ENCODE data around the gene MIEN1.
"Not testable (repeated sequence)": the region's sequence is repeated elsewhere in the genome, so short reads cannot be mapped to it uniquely, and the experiment has no call there.

Gene MIEN1

GRCh38 chr17:39754958-39755553 lies 24.7 kb upstream of the MIEN1 start:
- H3K4me1 ChIP-seq (ENCODE audit: insufficient read depth, low read length): peaks cover 8% of the 10 kb centered on the region
- H3K4me3 ChIP-seq (ENCODE audit: low read length): peak overlapping the region; percentile 68
- H3K27ac ChIP-seq (ENCODE audit: low read depth, low read length): no peak overlapping the region
- H3K9me3 ChIP-seq (ENCODE audit: insufficient read depth, low read depth, low read length): no peaks in the 10 kb centered on the region
- H3K36me3 ChIP-seq (ENCODE audit: insufficient read depth, low read length): no peaks in the 10 kb centered on the region
- 24% methylated on average over 21 of the region's 21 CpGs for WGBS
- H3K27me3 ChIP-seq (ENCODE audit: insufficient read depth, low read length): peaks cover 26% of the 10 kb centered on the region
- no peak overlapping the region for H3K9ac ChIP-seq (ENCODE audit: low read depth, low read length)

- H3K27ac ChIP-seq (ENCODE audit: low read depth, low read length): peak overlapping the region; percentile 32; the same call in 1 of the 2 replicates
- no peaks in the 10 kb centered on the region for H3K36me3 ChIP-seq (ENCODE audit: insufficient read depth, low read length)
- H3K9me3 ChIP-seq (ENCODE audit: insufficient read depth, low read depth, low read length): no peaks in the 10 kb centered on the region
- peaks cover 26% of the 10 kb centered on the region for H3K27me3 ChIP-seq (ENCODE audit: insufficient read depth, low read length)
- peak overlapping the region; percentile 68 for H3K4me3 ChIP-seq (ENCODE audit: low read length)
- H3K4me1 ChIP-seq (ENCODE audit: insufficient read depth, low read length): peaks cover 13% of the 10 kb centered on the region
- under 1% methylated on average over 91 of the region's 91 CpGs for WGBS
- H3K9ac ChIP-seq (ENCODE audit: low read depth, low read length): peak overlapping the region; percentile 87
These were observed 24.0 kb upstream of the MIEN1 start for GRCh38 chr17:39754161-39754957.

GRCh38 chr17:39753514-39754160 lies 23.3 kb upstream of the MIEN1 start:
- Histone ChIP-seq H3K4me1 (ENCODE audit: insufficient read depth, low read length) (peaks cover 13% of the 10 kb centered on the region), H3K36me3 (ENCODE audit: insufficient read depth, low read length) (no peaks in the 10 kb centered on the region)

GRCh38 chr17:39752241-39752881 lies 22.0 kb upstream of the MIEN1 start:
- H3K4me3 ChIP-seq (ENCODE audit: low read length): no peak overlapping the region
- WGBS: 68% methylated on average over 13 of the region's 13 CpGs
- no peak overlapping the region for H3K9ac ChIP-seq (ENCODE audit: low read depth, low read length)
- H3K4me1 ChIP-seq (ENCODE audit: insufficient read depth, low read length): peaks cover 13% of the 10 kb centered on the region
- H3K36me3 ChIP-seq (ENCODE audit: insufficient read depth, low read length): peaks cover under 1% of the 10 kb centered on the region; the same call in 1 of the 2 replicates
- no peak overlapping the region for H3K27ac ChIP-seq (ENCODE audit: low read depth, low read length)
- H3K27me3 ChIP-seq (ENCODE audit: insufficient read depth, low read length): peaks cover 20% of the 10 kb centered on the region
- H3K9me3 ChIP-seq (ENCODE audit: insufficient read depth, low read depth, low read length): no peaks in the 10 kb centered on the region

More at GRCh38 chr17:39753514-39754160, 23.3 kb upstream of the MIEN1 start:
- peak overlapping the region; percentile 87 for H3K9ac ChIP-seq (ENCODE audit: low read depth, low read length)
- WGBS: 11% methylated on average over 55 of the region's 55 CpGs
- H3K9me3 ChIP-seq (ENCODE audit: insufficient read depth, low read depth, low read length): no peaks in the 10 kb centered on the region
- peak overlapping the region; percentile 68 for H3K4me3 ChIP-seq (ENCODE audit: low read length)
- peak overlapping the region; percentile 32; the same call in 1 of the 2 replicates for H3K27ac ChIP-seq (ENCODE audit: low read depth, low read length)
- peaks cover 26% of the 10 kb centered on the region for H3K27me3 ChIP-seq (ENCODE audit: insufficient read depth, low read length)

GRCh38 chr17:39751637-39752036 lies 21.3 kb upstream of the MIEN1 start:
- WGBS: 87% methylated on average over 10 of the region's 10 CpGs

GRCh38 chr17:39751016-39751543 lies 20.7 kb upstream of the MIEN1 start:
- H3K9me3 ChIP-seq (ENCODE audit: insufficient read depth, low read depth, low read length): no peaks in the 10 kb centered on the region
- 84% methylated on average over 5 of the region's 5 CpGs for WGBS
- H3K4me3 ChIP-seq (ENCODE audit: low read length): no peak overlapping the region
- no peak overlapping the region for H3K9ac ChIP-seq (ENCODE audit: low read depth, low read length)
- H3K27ac ChIP-seq (ENCODE audit: low read depth, low read length): no peak overlapping the region
- peaks cover 11% of the 10 kb centered on the region for H3K27me3 ChIP-seq (ENCODE audit: insufficient read depth, low read length)
- peaks cover 10% of the 10 kb centered on the region for H3K36me3 ChIP-seq (ENCODE audit: insufficient read depth, low read length)
- peaks cover 13% of the 10 kb centered on the region for H3K4me1 ChIP-seq (ENCODE audit: insufficient read depth, low read length)

More at GRCh38 chr17:39751637-39752036, 21.3 kb upstream of the MIEN1 start:
- Histone ChIP-seq H3K4me1 (ENCODE audit: insufficient read depth, low read length) (peaks cover 13% of the 10 kb centered on the region), H3K27ac (ENCODE audit: low read depth, low read length) (no peak overlapping the region), H3K4me3 (ENCODE audit: low read length) (no peak overlapping the region), H3K9me3 (ENCODE audit: insufficient read depth, low read depth, low read length) (no peaks in the 10 kb centered on the region), H3K27me3 (ENCODE audit: insufficient read depth, low read length) (peaks cover 12% of the 10 kb centered on the region), H3K9ac (ENCODE audit: low read depth, low read length) (no peak overlapping the region), H3K36me3 (ENCODE audit: insufficient read depth, low read length) (peaks cover 5% of the 10 kb centered on the region; the same call in 1 of the 2 replicates)

- Histone ChIP-seq H3K27ac (ENCODE audit: low read depth, low read length) (no peak overlapping the region), H3K27me3 (ENCODE audit: insufficient read depth, low read length) (peaks cover 9% of the 10 kb centered on the region), H3K4me3 (ENCODE audit: low read length) (no peak overlapping the region), H3K9ac (ENCODE audit: low read depth, low read length) (no peak overlapping the region), H3K4me1 (ENCODE audit: insufficient read depth, low read length) (peaks cover 8% of the 10 kb centered on the region), H3K9me3 (ENCODE audit: insufficient read depth, low read depth, low read length) (no peaks in the 10 kb centered on the region), H3K36me3 (ENCODE audit: insufficient read depth, low read length) (peaks cover 17% of the 10 kb centered on the region)
- WGBS: 81% methylated on average over 9 of the region's 9 CpGs
These were observed 20.0 kb upstream of the MIEN1 start for GRCh38 chr17:39750131-39751015.

- WGBS: 97% methylated on average over 8 of the region's 8 CpGs
- peaks cover 35% of the 10 kb centered on the region for H3K36me3 ChIP-seq (ENCODE audit: insufficient read depth, low read length)
These were observed 18.2 kb upstream of the MIEN1 start for GRCh38 chr17:39748444-39749034.

GRCh38 chr17:39747745-39748144 lies 17.4 kb upstream of the MIEN1 start:
- Histone ChIP-seq H3K36me3 (ENCODE audit: insufficient read depth, low read length) (peaks cover 43% of the 10 kb centered on the region), H3K4me3 (ENCODE audit: low read length) (no peak overlapping the region), H3K9ac (ENCODE audit: low read depth, low read length) (no peak overlapping the region), H3K27me3 (ENCODE audit: insufficient read depth, low read length) (no peaks in the 10 kb centered on the region), H3K9me3 (ENCODE audit: insufficient read depth, low read depth, low read length) (no peaks in the 10 kb centered on the region), H3K27ac (ENCODE audit: low read depth, low read length) (no peak overlapping the region), H3K4me1 (ENCODE audit: insufficient read depth, low read length) (peaks cover 6% of the 10 kb centered on the region; the same call in 1 of the 2 replicates)
- WGBS: 95% methylated on average over 4 of the region's 4 CpGs

More at GRCh38 chr17:39748444-39749034, 18.2 kb upstream of the MIEN1 start:
- H3K9me3 ChIP-seq (ENCODE audit: insufficient read depth, low read depth, low read length); H3K9ac ChIP-seq (ENCODE audit: low read depth, low read length); H3K27ac ChIP-seq (ENCODE audit: low read depth, low read length); H3K4me3 ChIP-seq (ENCODE audit: low read length); H3K4me1 ChIP-seq (ENCODE audit: insufficient read depth, low read length); H3K27me3 ChIP-seq (ENCODE audit: insufficient read depth, low read length): not testable (repeated sequence)

GRCh38 chr17:39746145-39746461 lies 15.8 kb upstream of the MIEN1 start:
- Histone ChIP-seq H3K27ac (ENCODE audit: low read depth, low read length) (no peak overlapping the region), H3K9ac (ENCODE audit: low read depth, low read length) (no peak overlapping the region), H3K4me3 (ENCODE audit: low read length) (no peak overlapping the region), H3K9me3 (ENCODE audit: insufficient read depth, low read depth, low read length) (no peaks in the 10 kb centered on the region), H3K4me1 (ENCODE audit: insufficient read depth, low read length) (peaks cover 10% of the 10 kb centered on the region), H3K27me3 (ENCODE audit: insufficient read depth, low read length) (no peaks in the 10 kb centered on the region), H3K36me3 (ENCODE audit: insufficient read depth, low read length) (peaks cover 52% of the 10 kb centered on the region)
- WGBS: 94% methylated on average over 7 of the region's 7 CpGs

All from HUES64 (cell line).